Breast epithelium (tissue), 4 donors: ENCODE measurements around the gene MGST2. TPM values are rescaled to one million over a fixed set of nuclear protein-coding genes. Genes with fewer than 3 reads are reported as not detected.

Experiments
- DNase-seq, 2 donors: peaks; one replicate each; pipeline ENCODE4 v3.0.0-alpha.2; 2019; ENCODE audit warnings: low spot score in 2 of 2
- H3K27ac ChIP-seq, 2 donors: fragments of 200-600 bp; sonication (generic) in 1 of 2; one replicate each; pipeline ENCODE4 v1.5.1; 2016 to 2019; ENCODE audit warnings: mild to moderate bottlenecking in 1 of 2
- H3K27me3 ChIP-seq, 2 donors: fragments of 200-600 bp; sonication (generic) in 1 of 2; one replicate each; pipeline versions ENCODE4 v1.5.1 to v1.6.0; 2017 to 2019; ENCODE audit warnings: control low read depth in 1 of 2, mild to moderate bottlenecking in 1 of 2
- H3K36me3 ChIP-seq: fragments of 200-600 bp; one replicate; pipeline ENCODE4 v1.5.1; 2019
- H3K4me1 ChIP-seq, 2 donors: fragments of 200-600 bp; sonication (generic); one replicate each; pipeline ENCODE4 v1.5.1; 2016 to 2019; ENCODE audit warnings: control low read depth in 1 of 2
- H3K4me3 ChIP-seq, 3 donors: fragments of 200-600 bp; sonication (generic); 1 replicate in 2 of 3; 2 replicates in 1 of 3; pipeline ENCODE4 v1.5.1; 2016 to 2019; ENCODE audit warnings: mild to moderate bottlenecking in 3 of 3, moderate library complexity in 2 of 3
- H3K9me3 ChIP-seq, 2 donors: fragments of 200-600 bp; sonication (generic) in 1 of 2; one replicate each; pipeline ENCODE4 v1.5.1; 2016 to 2019; ENCODE audit warnings: control low read depth in 1 of 2
- POLR2A ChIP-seq: fragments of 450-650 bp; IDR thresholded peaks from one replicate; pipeline ENCODE4 v1.6.1; 2016; ENCODE audit warnings: antibody characterized with exemption, mild to moderate bottlenecking, moderate library complexity
- POLR2AphosphoS5 ChIP-seq, 3 donors: sonication (generic); formaldehyde crosslinking; IDR thresholded peaks; one replicate each; pipeline ENCODE4 v1.6.1; 2017; ENCODE audit warnings: antibody characterized with exemption in 3 of 3
- intact Hi-C: fragments of 100-400 bp; cut with DNase I; formaldehyde crosslinking; loops from one replicate; pipeline ENCODE4 v1.15.1; 2023; ENCODE audit warnings: low total_unique reads
- total RNA-seq, 3 donors: library from RNA; depleted of rRNA; stranded (reverse); fragments of >200 nt; gene quantifications; one replicate each; pipeline ENCODE4 v1.1.0, GENCODE V29; 2016
- TF ChIP-seq, protein P1 (sequence below), 3 donors: fragments of 450-650 bp; IDR thresholded peaks; one replicate each; pipeline ENCODE4 v1.5.1; 2016 to 2017; ENCODE audit warnings: antibody characterized with exemption in 3 of 3, mild to moderate bottlenecking in 3 of 3, moderate library complexity in 3 of 3

MGST2 gene
- total RNA-seq, 3 donors from 2014 or later = 29.1 to 58.7 (median 50.5) TPM

DNA sequence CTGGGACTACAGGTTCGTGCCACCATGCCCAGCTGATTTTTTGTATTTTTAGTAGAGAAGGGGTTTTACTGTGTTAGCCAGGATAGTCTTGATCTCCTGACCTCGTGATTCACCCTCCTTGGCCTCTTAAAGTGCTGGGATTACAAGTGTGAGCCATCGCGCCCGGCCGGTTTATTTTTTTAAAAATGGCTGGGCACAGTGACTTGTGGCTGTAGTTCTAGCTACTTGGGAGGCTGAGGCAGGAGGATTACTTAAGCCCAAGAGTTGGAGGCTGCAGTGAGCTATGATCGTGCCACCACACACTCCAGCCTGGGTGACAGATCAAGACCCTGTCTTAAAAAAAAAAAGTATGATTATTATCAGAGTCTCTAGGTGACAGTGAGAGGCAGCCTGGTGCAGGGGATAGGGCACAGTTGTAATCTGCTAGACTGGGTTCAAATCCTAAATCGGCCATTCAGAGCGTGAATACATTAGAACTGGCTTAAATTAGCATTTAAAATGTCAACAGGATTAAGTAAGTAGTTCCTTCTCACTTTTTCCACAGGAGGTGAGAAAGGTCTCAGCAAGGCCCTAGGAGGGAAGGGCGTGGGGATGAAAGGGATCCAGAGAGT is 435 bp upstream of the MGST2 start:
- peak overlapping the region; percentile 86 to 91 for H3K27ac ChIP-seq
- no peaks in the 10 kb centered on the region for H3K9me3 ChIP-seq
- no peak for DNase-seq
- no peak for TF ChIP-seq POLR2A
- TF ChIP-seq POLR2AphosphoS5 (IDR thresholded peaks at IDR 0.05) = no peak
- TF ChIP-seq, protein P1, sequence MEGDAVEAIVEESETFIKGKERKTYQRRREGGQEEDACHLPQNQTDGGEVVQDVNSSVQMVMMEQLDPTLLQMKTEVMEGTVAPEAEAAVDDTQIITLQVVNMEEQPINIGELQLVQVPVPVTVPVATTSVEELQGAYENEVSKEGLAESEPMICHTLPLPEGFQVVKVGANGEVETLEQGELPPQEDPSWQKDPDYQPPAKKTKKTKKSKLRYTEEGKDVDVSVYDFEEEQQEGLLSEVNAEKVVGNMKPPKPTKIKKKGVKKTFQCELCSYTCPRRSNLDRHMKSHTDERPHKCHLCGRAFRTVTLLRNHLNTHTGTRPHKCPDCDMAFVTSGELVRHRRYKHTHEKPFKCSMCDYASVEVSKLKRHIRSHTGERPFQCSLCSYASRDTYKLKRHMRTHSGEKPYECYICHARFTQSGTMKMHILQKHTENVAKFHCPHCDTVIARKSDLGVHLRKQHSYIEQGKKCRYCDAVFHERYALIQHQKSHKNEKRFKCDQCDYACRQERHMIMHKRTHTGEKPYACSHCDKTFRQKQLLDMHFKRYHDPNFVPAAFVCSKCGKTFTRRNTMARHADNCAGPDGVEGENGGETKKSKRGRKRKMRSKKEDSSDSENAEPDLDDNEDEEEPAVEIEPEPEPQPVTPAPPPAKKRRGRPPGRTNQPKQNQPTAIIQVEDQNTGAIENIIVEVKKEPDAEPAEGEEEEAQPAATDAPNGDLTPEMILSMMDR (IDR thresholded peaks at IDR 0.05) = no peak
- H3K27me3 ChIP-seq = no peaks in the 10 kb centered on the region
- peak overlapping the region; percentile 56 to 75 (median 56) for H3K4me3 ChIP-seq
- H3K36me3 ChIP-seq = no peaks in the 10 kb centered on the region
- no peaks in the 10 kb centered on the region for H3K4me1 ChIP-seq
- intact Hi-C loops = no loop called here

DNA sequence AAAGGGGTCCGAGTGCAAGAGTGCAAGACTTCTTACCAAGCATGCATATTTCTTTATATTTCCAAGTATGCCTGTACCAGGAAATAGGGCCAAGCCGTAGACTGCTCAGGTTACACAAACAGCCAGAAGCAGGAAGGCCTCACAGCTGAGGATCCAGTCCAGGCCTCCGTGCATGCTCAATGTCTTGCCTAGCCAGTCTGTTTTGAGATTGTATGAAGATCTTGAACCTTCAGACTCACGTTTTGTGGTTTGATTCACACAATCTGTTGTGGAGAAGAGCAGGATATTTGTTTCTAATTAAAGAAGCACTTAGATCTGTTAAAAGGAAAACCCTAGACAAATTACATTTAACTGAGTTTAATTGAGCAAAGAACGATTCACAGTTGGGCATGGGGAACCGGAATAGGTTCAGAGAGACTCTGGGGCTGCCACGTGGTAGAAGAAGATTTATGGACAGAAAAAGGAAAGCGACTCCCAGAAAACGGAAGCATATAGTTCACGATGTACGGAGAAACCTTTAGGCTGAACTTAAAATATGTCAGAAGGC is 1.2 kb downstream of the MGST2 start:
- TF ChIP-seq, protein P1 (IDR thresholded peaks at IDR 0.05) = no peak
- TF ChIP-seq POLR2A = no peak
- TF ChIP-seq POLR2AphosphoS5 (IDR thresholded peaks at IDR 0.05) = peak in 1 of 3 donors; percentile 9
- H3K36me3 ChIP-seq = no peaks in the 10 kb centered on the region
- peak overlapping the region; percentile 86 to 91 for H3K27ac ChIP-seq
- peak; percentile 55 to 66 for DNase-seq
- H3K27me3 ChIP-seq = no peaks in the 10 kb centered on the region
- no peaks in the 10 kb centered on the region for H3K9me3 ChIP-seq
- peak overlapping the region; percentile 56 to 75 (median 56) for H3K4me3 ChIP-seq
- no peaks in the 10 kb centered on the region for H3K4me1 ChIP-seq
- intact Hi-C loops = no loop called here

DNA sequence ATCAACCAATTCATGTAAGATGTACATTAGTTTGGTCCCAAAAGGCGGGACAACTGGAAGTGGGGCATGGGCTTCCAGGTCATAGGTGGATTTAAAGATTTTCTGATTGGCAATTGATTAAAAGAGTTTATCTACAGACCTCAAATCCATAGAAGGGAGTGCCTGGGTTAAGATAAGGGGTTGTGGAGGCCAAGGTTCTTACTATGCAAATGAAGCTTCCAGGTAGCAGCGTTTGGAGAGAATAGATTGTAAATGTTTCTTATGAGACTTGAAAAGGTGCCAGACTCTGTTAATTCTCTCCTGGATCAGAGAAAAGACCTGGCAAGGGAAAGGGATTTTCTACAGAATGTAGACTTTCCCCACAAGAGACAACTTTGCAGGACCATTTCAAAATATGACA is 2.4 kb downstream of the MGST2 start:
- Histone ChIP-seq H3K4me1 (no peaks in the 10 kb centered on the region), H3K9me3 (no peaks in the 10 kb centered on the region), H3K27me3 (no peaks in the 10 kb centered on the region), H3K4me3 (no peak overlapping the region), H3K27ac (no peak overlapping the region), H3K36me3 (no peaks in the 10 kb centered on the region)
- no peak for DNase-seq
- no peak for TF ChIP-seq POLR2AphosphoS5 (IDR thresholded peaks at IDR 0.05)
- TF ChIP-seq, protein P1 (IDR thresholded peaks at IDR 0.05) = no peak
- no peak for TF ChIP-seq POLR2A
- intact Hi-C loops = no loop called here

DNA sequence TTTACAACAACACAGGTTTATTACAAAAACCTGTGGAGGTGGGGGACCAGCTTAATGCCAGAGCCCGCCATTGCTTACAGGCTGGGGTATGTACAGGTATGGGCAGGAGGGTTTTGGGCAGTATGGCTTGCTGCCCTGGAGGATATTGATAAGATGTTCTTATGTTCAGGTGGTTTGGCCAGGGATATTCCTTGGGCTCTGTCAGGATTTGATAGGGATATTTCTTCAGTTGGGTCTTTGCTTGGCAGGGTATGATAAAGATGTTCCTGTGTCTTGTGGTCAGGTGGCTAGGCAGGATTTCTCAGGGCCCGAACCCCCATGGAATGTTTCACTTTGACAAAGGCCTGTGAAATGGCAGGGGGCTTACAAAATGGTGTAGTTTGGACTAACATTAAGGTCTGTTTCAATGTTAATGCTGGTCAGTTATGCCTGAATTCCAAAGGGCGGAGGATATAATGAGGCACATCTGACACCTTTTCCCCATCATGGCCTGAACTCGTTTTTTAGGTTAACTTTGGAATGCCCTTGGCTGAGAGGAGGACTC is 3.1 kb downstream of the MGST2 start:
- H3K9me3 ChIP-seq = no peaks in the 10 kb centered on the region
- TF ChIP-seq POLR2A (no peak), POLR2AphosphoS5 (IDR thresholded peaks at IDR 0.05) (no peak)
- TF ChIP-seq, protein P1 (IDR thresholded peaks at IDR 0.05) = no peak
- H3K27me3 ChIP-seq = no peaks in the 10 kb centered on the region
- H3K4me1 ChIP-seq = no peaks in the 10 kb centered on the region
- no peak overlapping the region for H3K27ac ChIP-seq
- H3K36me3 ChIP-seq = no peaks in the 10 kb centered on the region
- DNase-seq = no peak
- no peak overlapping the region for H3K4me3 ChIP-seq
- intact Hi-C loops = no loop called here

DNA sequence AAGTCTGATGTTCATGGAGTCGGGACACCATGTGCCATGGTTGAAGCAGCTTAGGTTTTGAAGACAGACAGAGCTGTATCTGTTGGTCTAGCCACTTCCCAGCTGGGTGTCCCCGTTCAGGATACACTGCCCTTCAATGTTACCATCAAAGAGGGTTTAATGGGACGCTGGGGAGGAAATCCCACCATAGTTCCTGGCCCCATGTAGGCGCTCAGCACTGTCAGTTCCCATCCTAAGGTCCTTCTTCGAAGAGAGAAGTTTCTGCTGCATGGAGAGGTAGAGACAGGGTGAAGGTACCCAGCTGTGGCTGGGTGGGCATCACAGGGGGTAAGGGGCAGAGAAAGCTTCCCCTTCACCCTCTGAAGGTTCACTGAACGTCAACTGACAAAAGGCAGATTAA is 3.7 kb downstream of the MGST2 start:
- Histone ChIP-seq H3K9me3 (no peaks in the 10 kb centered on the region), H3K27me3 (no peaks in the 10 kb centered on the region), H3K4me1 (no peaks in the 10 kb centered on the region), H3K27ac (no peak overlapping the region), H3K4me3 (no peak overlapping the region), H3K36me3 (no peaks in the 10 kb centered on the region)
- no peak for DNase-seq
- intact Hi-C loops = no loop called here
- TF ChIP-seq POLR2AphosphoS5 (IDR thresholded peaks at IDR 0.05) (no peak), POLR2A (no peak)
- TF ChIP-seq, protein P1 (IDR thresholded peaks at IDR 0.05) = no peak
